ENCODE measurements around the gene CHTF8. TPM values are rescaled to one million over a fixed set of nuclear protein-coding genes. Genes with fewer than 3 reads are reported as not detected.

CHTF8 gene
- polyA plus RNA-seq, 1 donor (not counting 4 experiments of a cell fraction or from before 2014, with no cell fraction given) = 96.0 TPM

GRCh38 chr16:69087161-69087581 lies 45.2 kb downstream of the CHTF8 start:
- Histone ChIP-seq H2AFZ (ENCODE audit: control insufficient read depth, low read length) (no peak overlapping the region), H3K36me3 (ENCODE audit: control insufficient read depth in 2 of 2, extremely low read depth in 1 of 2, insufficient read depth in 2 of 2, low read length in 2 of 2) (no peaks in the 10 kb centered on the region), H4K20me1 (ENCODE audit: control insufficient read depth, extremely low read depth, insufficient read depth, low read length) (no peaks in the 10 kb centered on the region), H3K4me2 (ENCODE audit: control insufficient read depth, extremely low read depth, insufficient read depth, low read depth, low read length) (no peak overlapping the region), H3K79me2 (ENCODE audit: control insufficient read depth, insufficient read depth, low read length) (no peaks in the 10 kb centered on the region), H3K9ac (ENCODE audit: control insufficient read depth, extremely low read depth, insufficient read depth, low read length) (no peak overlapping the region), H3K4me1 (ENCODE audit: control insufficient read depth, extremely low read depth, insufficient read depth, low read length) (peaks cover 18% of the 10 kb centered on the region), H3K27ac (ENCODE audit: control insufficient read depth, insufficient read depth, low read length) (no peak overlapping the region), H3K9me3 (ENCODE audit: control insufficient read depth, low read depth, low read length) (no peaks in the 10 kb centered on the region), H3K27me3 (ENCODE audit: control insufficient read depth, extremely low read depth, insufficient read depth, low read length) (no peaks in the 10 kb centered on the region), H3K4me3 (ENCODE audit: control insufficient read depth in 2 of 3, extremely low read depth in 1 of 3, insufficient read depth in 2 of 3, low read depth in 1 of 3, low read length in 3 of 3) (no peak overlapping the region), H3K9me1 (ENCODE audit: control insufficient read depth, extremely low read depth, insufficient read depth, low read length) (no peaks in the 10 kb centered on the region)
- dilution Hi-C loops (cut with MboI; ENCODE audit: extremely low pct_ligation_motif_present, low sequenced_read_pairs) = no loop called here
- no peak for TF ChIP-seq CTCF (optimal IDR thresholded peaks at IDR 0.05 in 1 of 3, IDR thresholded peaks at IDR 0.05 in 1 of 3, conservative IDR thresholded peaks at IDR 0.05 in 1 of 3; ENCODE audit: extremely low read depth in 1 of 3, insufficient read depth in 2 of 3, low read length in 3 of 3)
- no peak for TF ChIP-seq EZH2 (IDR thresholded peaks at IDR 0.05; ENCODE audit: low read length)
- FAIRE-seq (no peak), DNase-seq (ENCODE audit: low read depth, low spot score) (no peak)

GRCh38 chr16:69085032-69085695 lies 47.2 kb downstream of the CHTF8 start:
- Histone ChIP-seq H2AFZ (ENCODE audit: control insufficient read depth, low read length) (no peak overlapping the region), H3K27me3 (ENCODE audit: control insufficient read depth, extremely low read depth, insufficient read depth, low read length) (no peaks in the 10 kb centered on the region), H3K9me1 (ENCODE audit: control insufficient read depth, extremely low read depth, insufficient read depth, low read length) (no peaks in the 10 kb centered on the region), H3K4me1 (ENCODE audit: control insufficient read depth, extremely low read depth, insufficient read depth, low read length) (peaks cover 17% of the 10 kb centered on the region), H3K9ac (ENCODE audit: control insufficient read depth, extremely low read depth, insufficient read depth, low read length) (no peak overlapping the region), H3K4me3 (ENCODE audit: control insufficient read depth in 2 of 3, extremely low read depth in 1 of 3, insufficient read depth in 2 of 3, low read depth in 1 of 3, low read length in 3 of 3) (no peak overlapping the region), H3K27ac (ENCODE audit: control insufficient read depth, insufficient read depth, low read length) (no peak overlapping the region), H3K4me2 (ENCODE audit: control insufficient read depth, extremely low read depth, insufficient read depth, low read depth, low read length) (no peak overlapping the region), H3K79me2 (ENCODE audit: control insufficient read depth, insufficient read depth, low read length) (no peaks in the 10 kb centered on the region), H3K36me3 (ENCODE audit: control insufficient read depth in 2 of 2, extremely low read depth in 1 of 2, insufficient read depth in 2 of 2, low read length in 2 of 2) (no peaks in the 10 kb centered on the region), H4K20me1 (ENCODE audit: control insufficient read depth, extremely low read depth, insufficient read depth, low read length) (no peaks in the 10 kb centered on the region), H3K9me3 (ENCODE audit: control insufficient read depth, low read depth, low read length) (no peaks in the 10 kb centered on the region)
- FAIRE-seq (no peak), DNase-seq (ENCODE audit: low read depth, low spot score) (no peak)
- TF ChIP-seq EZH2 (IDR thresholded peaks at IDR 0.05; ENCODE audit: low read length) (no peak), CTCF (optimal IDR thresholded peaks at IDR 0.05 in 1 of 3, IDR thresholded peaks at IDR 0.05 in 1 of 3, conservative IDR thresholded peaks at IDR 0.05 in 1 of 3; ENCODE audit: extremely low read depth in 1 of 3, insufficient read depth in 2 of 3, low read length in 3 of 3) (no peak)
- dilution Hi-C loops (cut with MboI; ENCODE audit: extremely low pct_ligation_motif_present, low sequenced_read_pairs) = no loop called here

Data from keratinocyte (primary cell).